ENCODE measurements around the gene OSGEP. TPM values are rescaled to one million over a fixed set of nuclear protein-coding genes. Genes with fewer than 3 reads are reported as not detected.

OSGEP gene
- total and polyA plus RNA-seq, 8 donors: 29.0 to 90.1 (median 79.3) TPM

DNA sequence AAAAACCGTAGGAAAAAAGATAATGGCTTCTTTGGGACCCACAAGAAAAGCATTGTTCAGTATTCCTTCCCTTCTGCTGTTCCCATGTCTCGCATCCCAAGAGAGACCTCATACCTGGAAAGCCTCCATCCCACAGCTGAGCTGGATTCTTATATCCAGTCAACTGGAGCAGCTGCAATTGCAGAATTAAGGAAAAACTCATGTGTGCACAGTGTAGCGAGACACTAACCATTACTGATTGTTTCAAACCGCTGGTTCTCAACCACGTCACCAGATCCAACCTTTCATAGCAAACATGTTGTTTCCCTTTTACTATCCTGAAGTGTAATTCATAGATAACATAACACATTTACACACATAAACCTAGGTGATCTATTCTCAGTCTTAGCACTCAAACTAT, 45.3 kb upstream of the OSGEP start:
- Histone ChIP-seq H3K27ac (no peak overlapping the region), H3K9me3 (no peaks in the 10 kb centered on the region), H3K36me3 (no peaks in the 10 kb centered on the region), H3K4me1 (peaks cover 0 to 13% of the 10 kb centered on the region in 2 donors), H3K27me3 (no peaks in the 10 kb centered on the region), H3K4me3 (no peak overlapping the region)
- ATAC-seq: no peak
- DNase-seq: no peak
- intact Hi-C loops (cut with DNase I): no loop called here
- no peak for TF ChIP-seq CTCF (IDR thresholded peaks at IDR 0.05)

- no peak overlapping the region for H3K27ac ChIP-seq
- H3K4me3 ChIP-seq: no peak overlapping the region
- no peaks in the 10 kb centered on the region for H3K9me3 ChIP-seq
- intact Hi-C loops (cut with DNase I): no loop called here
- TF ChIP-seq CTCF (IDR thresholded peaks at IDR 0.05): no peak
- no peak for ATAC-seq
- no peak for DNase-seq
- H3K36me3 ChIP-seq: no peaks in the 10 kb centered on the region
- H3K4me1 ChIP-seq: peaks cover 0 to 15% of the 10 kb centered on the region in 2 donors
- no peaks in the 10 kb centered on the region for H3K27me3 ChIP-seq
Measured at GRCh38 chr14:20499108-20499507, 44.5 kb upstream of the OSGEP start.

DNA sequence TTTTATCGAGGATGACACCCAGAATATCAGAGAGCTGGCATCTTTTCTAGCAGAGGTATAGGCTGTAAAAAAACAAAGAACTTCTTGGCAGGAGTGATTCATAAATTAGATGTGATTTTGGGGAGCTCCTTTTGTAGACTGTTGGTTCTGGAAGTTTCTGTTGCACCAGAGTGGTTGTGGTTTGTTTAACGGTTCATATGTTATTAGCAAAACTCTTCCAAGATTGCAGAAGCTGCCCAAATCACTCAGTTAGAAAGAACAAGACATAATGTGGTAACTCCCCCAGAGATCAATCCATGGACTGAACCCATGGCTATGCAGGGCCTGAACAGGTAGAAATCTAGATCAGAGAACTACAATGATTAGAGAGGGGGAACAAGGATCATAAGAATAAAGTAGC, 44.0 kb upstream of the OSGEP start:
- no peak overlapping the region for H3K27ac ChIP-seq

DNA sequence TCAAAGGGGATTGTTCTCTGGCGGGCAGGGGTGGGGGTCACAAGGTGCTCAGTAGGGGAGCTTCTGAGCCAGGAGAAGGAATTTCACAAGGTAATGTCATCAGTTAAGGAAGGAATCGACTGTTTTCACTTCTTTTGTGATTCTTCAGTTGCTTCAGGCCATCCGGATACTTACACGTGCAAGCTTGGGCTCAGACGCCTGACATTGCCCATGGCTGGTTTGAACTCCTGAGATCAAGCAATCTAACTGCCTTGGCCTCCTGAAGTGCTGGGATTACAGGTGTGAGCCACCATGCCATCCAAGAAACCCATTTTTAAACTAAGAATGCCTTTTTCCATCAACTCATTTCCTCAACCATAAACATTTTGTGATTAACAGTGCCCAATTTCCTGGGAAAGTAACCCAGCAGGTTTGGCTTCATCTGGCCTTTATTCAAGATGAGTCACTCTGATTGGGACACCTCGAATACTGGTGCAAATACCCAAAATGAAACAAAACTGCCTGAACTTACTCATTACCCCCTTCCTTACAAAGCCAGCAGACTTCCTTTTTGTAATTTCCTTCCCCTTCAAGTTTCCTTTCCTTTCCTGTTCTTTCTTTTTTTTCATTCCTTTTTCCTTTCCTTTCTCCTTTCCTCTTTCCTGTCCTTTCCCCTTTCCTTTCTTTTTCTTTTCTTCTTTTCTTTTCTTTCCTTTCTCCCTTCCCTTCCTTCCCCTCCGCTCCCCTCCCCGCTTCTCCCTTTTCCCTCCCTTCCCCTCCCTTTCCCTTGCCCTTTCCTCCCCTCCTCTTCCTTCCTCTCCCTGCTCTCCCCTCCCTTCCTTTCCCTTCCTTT, 40.5 kb upstream of the OSGEP start:
- no peak overlapping the region for H3K4me3 ChIP-seq
- H3K4me1 ChIP-seq: peaks cover 0 to 35% of the 10 kb centered on the region in 2 donors
- H3K36me3 ChIP-seq: no peaks in the 10 kb centered on the region
- intact Hi-C loops (cut with DNase I): no loop called here
- ATAC-seq (peak; percentile 26), DNase-seq (no peak)
- no peaks in the 10 kb centered on the region for H3K27me3 ChIP-seq
- no peak for TF ChIP-seq CTCF (IDR thresholded peaks at IDR 0.05)
- peak overlapping the region in 1 of 2 donors; percentile 63 for H3K27ac ChIP-seq
- no peaks in the 10 kb centered on the region for H3K9me3 ChIP-seq

More for the DNA sequence above, 44.0 kb upstream of the OSGEP start:
- Histone ChIP-seq H3K36me3 (no peaks in the 10 kb centered on the region), H3K27me3 (no peaks in the 10 kb centered on the region), H3K9me3 (no peaks in the 10 kb centered on the region), H3K4me1 (peaks cover 0 to 20% of the 10 kb centered on the region in 2 donors), H3K4me3 (no peak overlapping the region)
- DNase-seq (no peak), ATAC-seq (no peak)
- TF ChIP-seq CTCF (IDR thresholded peaks at IDR 0.05): no peak
- intact Hi-C loops (cut with DNase I): no loop called here

- H3K4me1 ChIP-seq: peaks cover 0 to 46% of the 10 kb centered on the region in 2 donors
- intact Hi-C loops (cut with DNase I): no loop called here
- peak overlapping the region in 1 of 2 donors; percentile 63 for H3K27ac ChIP-seq
- H3K4me3 ChIP-seq: no peak overlapping the region
- H3K27me3 ChIP-seq: no peaks in the 10 kb centered on the region
- DNase-seq (no peak), ATAC-seq (peak; percentile 69)
- no peaks in the 10 kb centered on the region for H3K36me3 ChIP-seq
- no peaks in the 10 kb centered on the region for H3K9me3 ChIP-seq
- TF ChIP-seq CTCF (IDR thresholded peaks at IDR 0.05): no peak
Measured at GRCh38 chr14:20493634-20494033, 39.0 kb upstream of the OSGEP start.
